Upper lobe of left lung (tissue), 6 donors: ENCODE data around the gene CLSTN2. TPM values are rescaled to one million over a fixed set of nuclear protein-coding genes. Genes with fewer than 3 reads are reported as not detected.

Source experiments
- ATAC-seq, 2 donors: fragments of 200-7000 bp; cut with Tn5 transposase; one replicate each; pipeline ENCODE4 v1.9.1; 2022; ENCODE audit warnings: mild to moderate bottlenecking in 2 of 2, moderate library complexity in 2 of 2; ENCODE audit not compliant: low FRiP score in 2 of 2
- DNase-seq, 2 donors: peaks; one replicate each; pipeline ENCODE4 v3.0.0-alpha.2; 2019 to 2020
- H3K27ac ChIP-seq, 4 donors: fragments of 200-600 bp; sonication (generic); one replicate each; pipeline ENCODE4 v1.5.1; 2016 to 2019
- H3K27me3 ChIP-seq, 4 donors: fragments of 200-600 bp; sonication (generic); one replicate each; pipeline ENCODE4 v1.5.1; 2017 to 2019
- H3K36me3 ChIP-seq, 4 donors: fragments of 200-600 bp; sonication (generic); one replicate each; pipeline ENCODE4 v1.5.1; 2016 to 2019
- H3K4me1 ChIP-seq, 4 donors: fragments of 200-600 bp; sonication (generic); one replicate each; pipeline ENCODE4 v1.5.1; 2018 to 2019
- H3K4me3 ChIP-seq, 4 donors: fragments of 200-600 bp; sonication (generic); one replicate each; pipeline ENCODE4 v1.5.1; 2017 to 2019; ENCODE audit warnings: mild to moderate bottlenecking in 2 of 4, moderate library complexity in 1 of 4
- H3K9me3 ChIP-seq, 4 donors: fragments of 200-600 bp; sonication (generic); one replicate each; pipeline ENCODE4 v1.5.1; 2018 to 2019
- CTCF ChIP-seq, 6 experiments: fragments of 450-650 bp in 4 of 6; fragments of 200-600 bp in 2 of 6; sonication (generic) in 2 of 6; IDR thresholded peaks; one replicate each; pipeline ENCODE4 v1.5.1; 2016 to 2019; ENCODE audit warnings: antibody characterized with exemption in 6 of 6
- EP300 ChIP-seq, 4 donors: sonication (generic); formaldehyde crosslinking; IDR thresholded peaks; one replicate each; pipeline ENCODE4 v1.5.1; 2017; ENCODE audit warnings: antibody characterized with exemption in 4 of 4, control low read depth in 2 of 4
- POLR2A ChIP-seq, 4 donors: fragments of 450-650 bp; IDR thresholded peaks; one replicate each; pipeline ENCODE4 v1.5.1; 2016 to 2017; ENCODE audit warnings: antibody characterized with exemption in 4 of 4, mild to moderate bottlenecking in 2 of 4
- POLR2AphosphoS5 ChIP-seq, 2 donors: sonication (generic); formaldehyde crosslinking; IDR thresholded peaks; one replicate each; pipeline ENCODE4 v1.5.1; 2017; ENCODE audit warnings: antibody characterized with exemption in 2 of 2
- WGBS, 2 donors: methylation state at CpG; one replicate each; pipeline ENCODE4 v1.1.5; 2017 to 2018; 5-methylcytosine and 5-hydroxymethylcytosine counted together
- total RNA-seq, 6 donors: library from RNA; depleted of rRNA in 4 of 6; stranded (reverse); fragments of >200 nt in 4 of 6; gene quantifications; one replicate each; pipeline versions ENCODE4 v1.1.0 to v1.2.1, GENCODE V29; 2016 to 2021
- donor health status: DM: no; HTN: no; CAD: no; lungs with moderate emphysema.
- donor health status: DM: no; HTN: yes; CAD: no; lungs with severe emphysema.

The CLSTN2 gene
- total RNA-seq, 6 donors from 2014 or later: 1.0 to 4.3 (median 1.6) TPM

GRCh38 chr3:140541975-140542653, 607.1 kb downstream of the CLSTN2 start:
- ATAC-seq (no peak), DNase-seq (no peak)
- WGBS, 2 donors: 78 to 94% methylated on average over 1 of the region's 1 CpG
- H3K27me3 ChIP-seq: no peaks in the 10 kb centered on the region
- no peaks in the 10 kb centered on the region for H3K9me3 ChIP-seq
- H3K4me3 ChIP-seq: no peak overlapping the region
- TF ChIP-seq POLR2A (IDR thresholded peaks at IDR 0.05) (no peak), EP300 (IDR thresholded peaks at IDR 0.05) (no peak), POLR2AphosphoS5 (IDR thresholded peaks at IDR 0.05) (no peak), CTCF (IDR thresholded peaks at IDR 0.05) (no peak)
- H3K4me1 ChIP-seq: no peaks in the 10 kb centered on the region
- no peak overlapping the region for H3K27ac ChIP-seq
- H3K36me3 ChIP-seq: no peaks in the 10 kb centered on the region

GRCh38 chr3:140545197-140545596, 610.2 kb downstream of the CLSTN2 start:
- Histone ChIP-seq H3K9me3 (no peaks in the 10 kb centered on the region), H3K4me3 (no peak overlapping the region), H3K27me3 (no peaks in the 10 kb centered on the region), H3K27ac (no peak overlapping the region), H3K36me3 (no peaks in the 10 kb centered on the region), H3K4me1 (no peaks in the 10 kb centered on the region)
- TF ChIP-seq EP300 (IDR thresholded peaks at IDR 0.05) (no peak), POLR2AphosphoS5 (IDR thresholded peaks at IDR 0.05) (no peak)
- ATAC-seq (no peak), DNase-seq (no peak)
- 71 to 75% methylated on average over 1 of the region's 1 CpG for WGBS, 2 donors

- ATAC-seq (no peak), DNase-seq (no peak)
- Histone ChIP-seq H3K4me3 (no peak overlapping the region), H3K27me3 (no peaks in the 10 kb centered on the region), H3K4me1 (no peaks in the 10 kb centered on the region), H3K36me3 (no peaks in the 10 kb centered on the region), H3K27ac (no peak overlapping the region), H3K9me3 (no peaks in the 10 kb centered on the region)
- WGBS, 2 donors: 46 to 59% methylated on average over 2 of the region's 2 CpGs
- TF ChIP-seq POLR2AphosphoS5 (IDR thresholded peaks at IDR 0.05) (no peak), EP300 (IDR thresholded peaks at IDR 0.05) (no peak), CTCF (IDR thresholded peaks at IDR 0.05) (no peak), POLR2A (IDR thresholded peaks at IDR 0.05) (no peak)
These were observed 610.8 kb downstream of the CLSTN2 start for GRCh38 chr3:140545756-140546155.

GRCh38 chr3:140546649-140547048, 611.7 kb downstream of the CLSTN2 start:
- no peak for TF ChIP-seq POLR2A (IDR thresholded peaks at IDR 0.05)
- no peak for TF ChIP-seq POLR2AphosphoS5 (IDR thresholded peaks at IDR 0.05)
- no peak for TF ChIP-seq EP300 (IDR thresholded peaks at IDR 0.05)
- TF ChIP-seq CTCF (IDR thresholded peaks at IDR 0.05): no peak
- Histone ChIP-seq H3K4me1 (no peaks in the 10 kb centered on the region), H3K36me3 (no peaks in the 10 kb centered on the region), H3K27me3 (no peaks in the 10 kb centered on the region), H3K9me3 (no peaks in the 10 kb centered on the region), H3K4me3 (no peak overlapping the region), H3K27ac (no peak overlapping the region)
- ATAC-seq (no peak), DNase-seq (no peak)
- WGBS, 2 donors: 47 to 66% methylated on average over 6 of the region's 6 CpGs

- DNase-seq: no peak
- no peaks in the 10 kb centered on the region for H3K9me3 ChIP-seq
- ATAC-seq: no peak
- no peaks in the 10 kb centered on the region for H3K27me3 ChIP-seq
- H3K4me1 ChIP-seq: no peaks in the 10 kb centered on the region
- WGBS, 2 donors: 87 to 88% methylated on average over 2 of the region's 2 CpGs
- TF ChIP-seq EP300 (IDR thresholded peaks at IDR 0.05) (no peak), POLR2A (IDR thresholded peaks at IDR 0.05) (no peak), POLR2AphosphoS5 (IDR thresholded peaks at IDR 0.05) (no peak), CTCF (IDR thresholded peaks at IDR 0.05) (no peak)
- H3K36me3 ChIP-seq: no peaks in the 10 kb centered on the region
- H3K27ac ChIP-seq: no peak overlapping the region
- H3K4me3 ChIP-seq: no peak overlapping the region
These were observed 617.4 kb downstream of the CLSTN2 start for GRCh38 chr3:140552403-140552802.
